GM18517 (cell line): ENCODE measurements around the gene MAP3K7CL.

Source experiments
- ATAC-seq: cut with Tn5 transposase; IDR thresholded peaks from one replicate; pipeline ENCODE4 v1.9.1; 2021; ENCODE audit warnings: mild to moderate bottlenecking, moderate library complexity; ENCODE audit not compliant: unreplicated experiment

The MAP3K7CL gene

GRCh38 chr21:29130270-29130969, at the start of gene MAP3K7CL:
Gene MAP3K7CL (plus strand): TSS chr21:29130644. CDS start chr21:29133345, 2,701 bp downstream.
- ATAC-seq, result no peak

GRCh38 chr21:29082046-29082815, 48.2 kb upstream of the MAP3K7CL start:
- ATAC-seq, result no peak

GRCh38 chr21:29083306-29083705, 47.1 kb upstream of the MAP3K7CL start:
- ATAC-seq, result no peak

GRCh38 chr21:29084372-29084771, 46.1 kb upstream of the MAP3K7CL start:
- no peak for ATAC-seq

GRCh38 chr21:29085106-29085752, 45.2 kb upstream of the MAP3K7CL start:
- ATAC-seq, result no peak

- no peak for ATAC-seq
Observed at GRCh38 chr21:29091033-29091432, 39.4 kb upstream of the MAP3K7CL start.

- no peak for ATAC-seq
Observed at GRCh38 chr21:29092102-29092959, 38.1 kb upstream of the MAP3K7CL start.

- no peak for ATAC-seq
Observed at GRCh38 chr21:29096218-29097015, 34.0 kb upstream of the MAP3K7CL start.

- ATAC-seq, result no peak
Observed at GRCh38 chr21:29098156-29098555, 32.3 kb upstream of the MAP3K7CL start.

GRCh38 chr21:29102791-29103257, 27.6 kb upstream of the MAP3K7CL start:
- no peak for ATAC-seq

- ATAC-seq, result no peak
Observed at GRCh38 chr21:29104239-29104708, 26.2 kb upstream of the MAP3K7CL start.

GRCh38 chr21:29105218-29105617, 25.2 kb upstream of the MAP3K7CL start:
- no peak for ATAC-seq

GRCh38 chr21:29114765-29115500, 15.5 kb upstream of the MAP3K7CL start:
- no peak for ATAC-seq

- no peak for ATAC-seq
Observed at GRCh38 chr21:29115899-29116298, 14.5 kb upstream of the MAP3K7CL start.

- peak; percentile 61 for ATAC-seq
Observed at GRCh38 chr21:29117372-29117955, 13.0 kb upstream of the MAP3K7CL start.

- ATAC-seq, result peak; percentile 62
Observed at GRCh38 chr21:29121759-29122158, 8.7 kb upstream of the MAP3K7CL start.

GRCh38 chr21:29124645-29125044, 5.8 kb upstream of the MAP3K7CL start:
- ATAC-seq, result no peak

GRCh38 chr21:29125191-29125590, 5.3 kb upstream of the MAP3K7CL start:
- peak; percentile 83 for ATAC-seq

- ATAC-seq, result no peak
Observed at GRCh38 chr21:29125979-29126378, 4.5 kb upstream of the MAP3K7CL start.
